Hematopoietic multipotent progenitor cell treated with erythropoietin and hydrocortisone succinate and interleukin-3 and kit ligand, for 17 days (in vitro differentiated cells): ENCODE results near the gene GLYAT.

Experiments used
- DNase-seq: peaks from one replicate; pipeline ENCODE4 v3.0.0-alpha.2; 2015; ENCODE audit warnings: low spot score

Gene GLYAT, protein sequence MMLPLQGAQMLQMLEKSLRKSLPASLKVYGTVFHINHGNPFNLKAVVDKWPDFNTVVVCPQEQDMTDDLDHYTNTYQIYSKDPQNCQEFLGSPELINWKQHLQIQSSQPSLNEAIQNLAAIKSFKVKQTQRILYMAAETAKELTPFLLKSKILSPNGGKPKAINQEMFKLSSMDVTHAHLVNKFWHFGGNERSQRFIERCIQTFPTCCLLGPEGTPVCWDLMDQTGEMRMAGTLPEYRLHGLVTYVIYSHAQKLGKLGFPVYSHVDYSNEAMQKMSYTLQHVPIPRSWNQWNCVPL

DNA sequence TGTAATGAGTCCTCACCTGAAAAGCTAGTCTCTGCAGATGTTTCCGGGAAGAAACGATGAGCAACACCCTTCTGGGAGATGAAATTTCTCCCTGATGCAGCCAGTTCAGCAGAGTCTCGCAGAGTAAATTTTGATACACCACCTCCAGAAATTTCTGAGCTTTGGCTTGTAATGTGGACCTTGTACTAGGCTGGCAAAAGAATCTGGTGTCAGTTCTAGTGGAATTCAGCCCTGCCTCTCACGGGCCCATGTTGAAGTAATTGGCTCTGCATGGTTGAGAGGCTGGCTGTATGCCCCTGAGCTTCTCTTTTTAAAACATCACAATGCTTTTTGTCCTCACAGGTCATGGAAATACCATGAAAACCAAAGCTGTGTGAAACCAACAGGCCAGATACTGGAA, at the start of gene GLYAT:
GLYAT (minus strand) TSS at position 125 of the 400 bp plus-strand sequence. CDS start 7,447 bp downstream, outside the sequence.
- DNase-seq: no peak

DNA sequence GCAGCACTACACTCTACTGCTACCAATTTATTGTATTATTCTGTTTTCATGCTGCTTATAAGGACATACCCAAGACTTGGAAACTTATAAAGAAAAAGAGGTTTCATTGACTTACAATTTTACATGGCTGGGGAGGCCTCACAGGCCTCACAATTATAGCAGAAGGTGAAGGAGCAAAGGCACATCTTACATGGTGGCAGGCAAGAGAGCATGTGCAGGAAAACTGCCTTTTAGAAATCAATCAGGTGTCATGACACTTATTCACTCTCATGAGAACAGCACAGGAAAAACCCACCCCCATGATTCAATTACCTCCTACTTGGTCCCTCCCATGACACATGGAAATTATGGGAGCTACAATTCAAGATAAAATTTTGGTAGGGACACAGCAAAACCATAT, 49.6 kb upstream of the GLYAT start:
- no peak for DNase-seq

DNA sequence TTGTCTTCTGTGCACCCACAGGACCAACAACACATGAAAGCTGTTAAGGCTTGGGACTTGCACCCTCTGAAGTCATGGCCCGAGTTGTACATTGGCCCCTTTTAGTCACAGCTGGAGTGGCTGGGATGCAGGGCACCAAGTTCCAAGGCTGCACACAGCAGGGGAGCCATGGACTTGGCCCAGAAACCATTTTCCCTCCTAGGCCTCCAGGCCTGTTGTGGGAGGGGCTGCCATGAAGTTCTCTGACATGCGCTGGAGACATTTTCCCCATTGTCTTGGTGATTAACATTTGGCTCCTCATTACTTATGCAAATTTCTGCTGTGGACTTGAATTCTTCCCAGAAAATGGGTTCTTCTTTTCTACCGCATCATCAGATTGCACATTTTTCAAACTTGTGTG, 48.8 kb upstream of the GLYAT start:
- no peak for DNase-seq

DNA sequence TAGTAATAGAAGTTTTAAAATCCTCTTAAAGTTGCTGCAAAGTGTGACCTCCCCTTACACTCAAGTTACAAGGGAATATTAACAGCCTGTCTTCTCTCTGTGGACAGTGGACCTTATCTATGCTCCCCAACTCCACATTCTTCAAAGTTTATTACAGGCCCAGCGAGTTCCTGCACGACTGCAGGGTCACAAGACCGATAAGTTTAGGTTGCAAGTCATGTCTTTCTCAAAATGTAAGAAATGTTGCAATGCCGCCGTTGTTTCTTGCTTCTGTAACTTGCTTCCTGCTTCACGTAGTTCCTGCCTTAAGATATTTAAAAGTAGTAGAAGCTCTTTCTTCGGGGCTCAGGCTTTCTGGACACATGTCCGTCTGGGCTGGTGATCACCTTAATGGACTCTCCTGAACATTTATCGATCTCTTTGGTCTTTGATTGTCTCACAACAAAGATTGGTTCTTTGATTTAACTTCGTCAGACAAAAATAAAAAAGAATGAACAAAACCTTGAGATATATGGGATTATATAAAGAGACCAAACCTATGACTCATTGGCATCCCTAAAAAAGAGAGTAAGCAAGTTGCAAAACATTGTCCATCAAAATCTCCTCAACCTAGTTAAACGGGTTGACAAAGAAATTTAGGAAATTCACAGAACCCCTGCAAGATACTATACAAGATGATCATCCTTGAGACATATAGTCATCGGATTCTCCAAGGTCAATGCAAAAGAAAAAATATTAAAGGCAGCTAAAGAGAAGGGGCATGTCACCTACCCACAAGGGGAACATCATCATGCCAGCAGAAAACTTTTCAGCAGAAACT, 45.4 kb upstream of the GLYAT start:
- DNase-seq: peak; percentile 34

DNA sequence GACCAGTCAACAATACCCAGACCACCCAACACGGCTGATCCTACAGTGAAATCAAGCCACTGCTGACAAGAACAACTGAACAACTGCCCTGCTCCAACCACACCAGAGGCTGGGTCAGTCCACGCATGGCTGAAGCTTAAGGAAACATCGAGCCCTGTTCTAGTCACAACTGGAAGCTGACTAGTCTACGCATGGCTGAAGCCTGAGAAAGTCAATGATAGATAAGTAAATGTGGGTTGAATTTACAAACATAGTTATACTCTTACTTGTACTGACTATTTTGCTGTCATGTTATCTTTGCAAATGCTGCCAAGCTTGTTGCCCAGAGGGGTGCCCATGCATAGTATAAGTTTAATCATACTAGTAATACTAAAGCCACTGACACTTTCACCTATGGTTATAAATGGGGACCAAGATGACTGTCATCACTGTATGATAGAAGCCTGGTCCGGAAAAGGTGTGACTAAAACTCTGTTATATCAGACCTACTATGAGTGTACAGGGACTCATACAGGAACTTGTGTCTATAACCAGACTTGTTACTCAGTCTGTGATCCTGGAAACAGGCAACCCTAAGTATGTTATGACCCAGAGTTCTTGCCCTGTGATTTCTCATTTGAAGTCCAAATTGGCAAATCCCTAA, 43.4 kb upstream of the GLYAT start:
- DNase-seq: no peak

DNA sequence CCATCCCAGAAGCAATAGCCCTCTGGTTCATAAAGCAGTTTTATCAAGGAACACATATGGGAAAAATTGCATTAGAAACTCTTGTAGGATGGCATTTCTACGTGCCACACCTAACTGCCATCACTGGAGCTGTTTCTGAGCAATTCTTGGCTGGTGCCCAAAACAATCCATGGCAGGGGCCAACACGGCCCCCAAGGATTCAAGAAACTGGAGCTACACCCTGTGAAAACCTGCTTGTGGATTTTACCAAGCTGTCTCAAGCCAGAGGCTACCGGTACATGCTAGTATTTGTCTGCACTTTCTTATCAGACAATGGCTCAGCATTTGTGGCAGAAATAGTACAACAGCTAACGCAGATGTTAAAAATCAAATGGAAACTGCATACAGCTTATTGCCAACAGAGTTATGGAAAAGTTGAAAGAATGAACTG, 42.4 kb upstream of the GLYAT start:
- DNase-seq: peak; percentile 18

DNA sequence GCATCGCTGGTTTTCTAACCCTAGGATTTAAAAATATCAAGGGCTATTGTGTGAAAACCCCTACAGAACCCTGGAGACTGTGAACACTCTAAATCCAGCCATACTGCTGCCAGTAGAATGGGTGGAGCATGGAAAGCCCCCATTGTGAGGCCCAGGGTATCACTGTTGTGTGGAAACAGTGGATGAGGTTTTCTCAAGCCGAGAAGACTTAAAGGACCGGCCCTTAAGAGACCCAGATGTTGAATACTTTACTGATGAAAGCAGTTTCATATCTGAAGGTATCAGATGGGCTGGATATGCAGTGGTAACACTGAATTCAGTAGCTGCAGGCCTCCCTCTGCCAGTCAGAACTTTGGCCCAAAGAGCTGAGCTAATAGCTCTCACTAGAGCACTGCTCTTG, 41.6 kb upstream of the GLYAT start:
- DNase-seq: no peak

DNA sequence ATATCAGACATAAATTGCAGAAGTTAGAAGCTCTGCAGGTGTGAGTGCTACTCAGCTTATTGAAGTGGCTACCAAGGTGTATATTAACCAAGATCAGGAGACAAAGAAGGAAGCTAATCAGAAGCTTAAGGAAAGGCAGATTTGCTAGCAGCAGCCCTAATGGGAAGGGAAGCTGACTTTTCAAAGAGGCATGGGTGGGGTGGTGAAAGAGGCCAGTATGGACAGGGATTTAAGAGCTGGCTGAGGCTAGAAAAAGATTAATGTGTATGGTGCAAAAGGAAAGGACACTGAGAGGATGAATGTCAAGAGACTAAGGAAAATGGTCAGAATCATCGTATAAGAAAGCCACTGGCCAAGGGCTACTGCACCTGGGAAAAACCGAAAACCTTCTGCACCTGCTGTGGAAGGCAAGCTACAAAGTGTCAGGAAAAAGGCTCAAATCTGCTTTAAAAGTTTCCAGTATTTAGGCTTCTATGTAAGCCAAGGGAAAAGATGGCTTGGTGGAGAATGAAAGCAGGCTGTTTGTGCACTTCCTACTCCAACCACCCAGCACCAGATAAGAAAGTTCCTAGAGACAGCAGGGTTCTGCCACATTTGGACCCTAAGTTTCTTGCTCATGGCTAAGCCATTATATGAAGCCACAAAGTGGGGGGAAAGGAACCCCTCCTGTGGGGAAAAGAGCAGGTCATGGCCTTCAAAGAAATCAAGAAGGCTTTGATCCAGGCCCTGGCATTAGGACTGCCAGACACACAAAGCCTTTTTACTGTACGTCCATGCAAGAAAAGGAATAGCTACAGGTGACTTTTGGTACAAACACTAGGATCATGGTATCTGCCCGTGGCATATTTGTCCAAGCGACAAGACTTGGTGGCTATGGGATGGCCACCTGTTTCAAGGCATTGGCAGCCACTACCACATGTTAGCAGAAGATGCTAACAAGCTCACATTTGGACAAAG, 40.9 kb upstream of the GLYAT start:
- no peak for DNase-seq

DNA sequence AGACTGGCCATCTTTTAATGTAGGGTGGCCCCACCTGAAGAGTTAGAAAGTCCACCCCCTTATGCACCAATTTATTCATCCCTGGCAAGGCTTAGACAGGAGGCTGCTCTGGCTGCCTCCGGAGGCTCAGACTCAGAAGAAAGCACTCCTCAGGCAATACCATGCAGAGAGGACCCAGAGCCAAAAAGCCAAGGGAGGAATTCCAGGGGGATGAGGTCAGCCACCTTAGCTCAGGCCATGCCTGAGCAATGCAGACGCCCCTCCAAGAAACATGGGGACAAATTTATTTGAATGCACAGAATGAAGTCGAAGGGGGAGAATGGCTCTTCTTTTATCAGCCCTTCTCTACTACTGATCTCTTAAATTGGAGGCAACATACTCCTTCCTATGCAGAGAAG, 39.7 kb upstream of the GLYAT start:
- DNase-seq: no peak

DNA sequence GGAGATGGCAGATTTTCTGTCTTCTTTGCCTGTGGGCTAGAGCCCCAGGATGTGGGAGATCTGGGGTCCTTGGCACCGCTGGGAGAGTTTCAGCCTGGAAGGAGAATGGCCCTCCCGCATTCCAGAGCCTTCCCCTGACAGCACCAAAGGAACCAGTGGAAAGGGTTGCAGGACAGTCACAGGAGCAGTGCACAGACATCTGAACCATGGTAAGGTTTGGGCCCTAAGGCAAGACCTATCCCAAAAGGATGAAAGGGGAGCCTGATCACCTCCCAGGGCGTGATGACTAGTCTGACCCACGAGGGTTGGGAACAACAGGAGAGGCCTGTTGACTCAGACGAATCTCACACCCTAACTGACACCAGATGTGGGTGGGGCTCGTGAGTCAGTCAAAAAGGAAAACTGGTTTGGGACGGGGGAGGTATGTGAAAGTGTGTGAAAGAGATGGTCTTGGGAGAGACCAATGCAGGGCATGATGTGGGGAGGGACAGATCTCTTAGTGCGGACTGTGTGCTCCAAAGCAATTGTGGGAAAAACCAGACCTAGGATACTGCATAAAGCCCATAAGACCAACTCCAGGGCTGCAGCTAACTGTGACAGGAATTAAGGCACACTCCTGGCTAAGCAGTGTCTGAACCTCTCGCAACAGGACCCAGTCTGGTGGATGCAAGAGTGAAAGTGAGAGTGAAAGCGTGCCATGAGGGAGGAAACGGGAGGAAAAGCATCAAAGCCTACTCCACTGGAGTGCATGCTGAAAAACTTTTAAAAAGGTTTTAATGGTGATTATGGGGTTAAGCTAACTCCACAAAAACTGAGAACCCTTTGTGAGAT, 39.1 kb upstream of the GLYAT start:
- DNase-seq: peak; percentile 61

DNA sequence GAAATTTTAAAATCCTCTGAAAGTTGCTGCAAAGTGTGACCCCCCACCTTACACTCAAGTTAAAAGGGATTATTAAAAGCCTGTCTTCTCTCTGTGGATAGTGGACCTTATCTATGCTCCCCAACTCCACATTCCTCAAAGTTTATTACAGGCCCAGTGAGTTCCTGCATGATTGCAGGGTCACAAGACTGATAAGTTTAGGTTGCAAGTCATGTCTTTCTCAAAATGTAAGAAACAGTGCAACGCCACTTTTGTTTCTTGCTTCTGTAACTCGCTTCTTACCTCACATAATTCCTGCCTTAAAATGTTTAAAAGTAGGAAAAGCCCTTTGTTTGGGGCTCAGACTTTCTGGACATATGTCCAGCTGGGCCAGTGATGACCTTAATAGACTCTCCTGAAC, 38.4 kb upstream of the GLYAT start:
- peak; percentile 37 for DNase-seq

DNA sequence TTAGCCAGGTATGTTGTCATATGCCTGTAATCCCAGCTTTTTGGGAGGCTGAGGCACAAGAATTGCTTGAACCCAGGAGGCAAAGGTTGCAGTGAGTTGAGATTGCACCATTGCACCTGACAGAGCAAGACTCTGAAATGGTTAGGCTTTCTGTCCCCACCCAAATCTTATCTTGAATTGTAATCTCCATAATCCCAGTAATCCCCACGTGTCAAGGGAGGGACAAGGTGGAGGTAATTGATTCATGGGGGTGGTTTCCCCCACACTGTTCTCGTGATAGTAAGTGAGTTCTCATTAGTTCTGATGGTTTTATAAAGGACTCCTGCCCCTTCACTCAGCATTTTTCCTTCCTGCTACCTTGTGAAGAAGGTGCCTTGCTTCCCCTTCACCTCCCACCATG, 37.6 kb upstream of the GLYAT start:
- DNase-seq: no peak

DNA sequence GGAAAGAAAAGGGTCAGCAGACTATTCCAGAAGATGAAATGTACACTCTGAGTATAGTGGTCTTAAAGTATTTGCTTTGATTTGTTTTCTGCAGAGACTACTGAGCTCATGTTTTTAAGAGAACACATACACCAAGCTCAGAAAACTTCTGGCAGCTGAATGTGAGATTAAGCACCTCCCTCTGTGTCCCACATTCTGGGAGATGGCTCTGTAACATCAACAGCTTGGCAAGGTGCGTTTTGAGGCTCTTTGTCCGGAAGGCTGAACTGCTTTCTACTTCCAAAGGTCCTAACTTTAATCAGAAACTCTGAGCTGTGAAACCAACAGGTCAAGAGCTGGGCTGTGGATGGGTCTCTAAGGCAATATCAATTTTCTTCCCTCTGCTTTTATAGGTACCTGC, 36.4 kb upstream of the GLYAT start:
- no peak for DNase-seq

DNA sequence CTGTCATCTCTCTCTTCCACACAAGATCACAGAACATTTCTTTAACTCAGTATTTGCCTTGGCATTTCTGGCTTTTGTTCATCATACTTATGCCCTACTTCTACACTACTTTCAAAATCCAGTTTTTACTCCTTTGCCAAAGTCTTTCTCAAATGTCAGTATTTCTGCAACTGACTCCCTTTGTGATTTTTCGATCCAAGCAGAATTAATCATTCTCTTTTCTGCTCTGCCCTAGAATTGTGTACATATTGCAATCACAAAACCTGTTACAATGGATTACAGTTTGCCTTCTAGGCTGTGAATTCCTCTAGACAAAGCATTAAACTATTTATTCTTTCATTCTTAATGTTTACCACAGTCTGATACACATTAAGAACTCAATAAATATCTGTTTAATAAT, 33.3 kb upstream of the GLYAT start:
- DNase-seq: no peak

DNA sequence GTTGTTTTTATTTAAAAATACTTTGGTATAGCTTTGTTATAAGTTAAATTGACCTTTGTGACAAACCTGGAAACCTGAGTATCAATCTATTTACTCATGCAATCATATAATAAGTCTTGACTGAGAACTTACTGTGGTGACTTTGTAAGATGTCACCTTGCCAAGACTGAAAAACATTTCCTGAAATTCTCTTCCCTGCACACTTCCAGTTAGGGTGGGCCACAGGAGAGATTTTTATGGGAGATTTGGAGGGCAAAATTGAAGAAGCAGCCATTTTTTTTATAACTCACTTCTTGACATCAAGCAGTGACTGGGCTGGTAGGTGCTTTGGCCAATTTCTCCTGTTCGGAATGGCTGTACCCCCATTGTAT, 31.4 kb upstream of the GLYAT start:
- no peak for DNase-seq

DNA sequence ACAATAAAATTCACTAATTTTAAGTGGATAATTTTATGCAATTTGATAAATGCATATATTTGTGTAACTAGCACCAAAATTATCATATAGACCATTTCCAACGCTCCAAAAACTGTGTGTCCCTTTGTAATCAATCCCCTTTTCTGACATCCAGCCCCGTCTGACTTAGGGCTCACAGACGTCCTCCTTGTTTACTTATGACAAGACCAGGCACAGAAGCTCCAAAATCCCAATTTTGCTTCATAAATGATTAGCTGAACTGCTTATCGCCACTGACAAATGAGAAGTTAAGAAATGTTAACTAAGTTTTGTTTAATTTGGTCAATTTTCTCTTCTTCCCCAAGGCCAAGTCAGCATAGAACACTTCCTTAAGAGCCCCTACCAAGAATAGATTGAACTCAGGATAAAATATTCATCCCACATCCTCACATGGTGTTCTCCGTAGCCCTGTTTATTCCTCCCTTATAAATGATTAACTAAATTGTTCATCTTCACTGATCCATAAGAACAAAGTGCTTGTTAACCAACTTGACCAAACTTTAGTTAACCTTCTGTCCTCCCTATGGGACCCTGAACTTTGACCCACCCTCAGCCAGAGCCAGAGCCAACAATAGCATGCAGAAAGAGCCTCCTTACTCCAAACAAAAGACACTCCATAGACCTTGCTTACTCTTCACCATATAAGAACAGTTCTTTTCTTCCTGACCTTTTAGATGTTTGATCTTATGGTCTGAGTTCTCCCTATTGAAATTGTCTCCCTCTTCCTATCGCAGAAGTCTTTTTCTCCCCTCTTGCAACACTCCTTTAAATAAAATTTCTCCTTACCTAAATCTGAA, 30.8 kb upstream of the GLYAT start:
- DNase-seq: no peak

DNA sequence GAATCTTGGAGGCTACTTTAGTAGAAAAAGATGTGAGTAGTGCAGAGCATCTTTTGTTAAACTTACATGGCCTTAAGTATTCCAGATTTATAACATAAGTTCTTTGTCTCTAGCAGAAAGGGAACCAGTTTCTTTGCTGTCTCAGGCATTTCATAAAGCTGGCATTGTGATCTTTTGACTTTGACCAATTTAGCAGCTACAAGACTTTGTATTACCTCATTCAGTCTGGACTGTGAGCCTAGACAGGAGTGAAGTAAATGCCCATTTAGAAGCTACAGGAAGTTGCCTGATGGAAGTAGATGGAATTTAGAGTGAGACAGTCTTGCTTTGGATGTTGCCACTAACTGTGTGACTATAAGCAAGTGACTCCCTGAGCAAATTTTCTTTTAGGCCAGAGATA, 25.7 kb upstream of the GLYAT start:
- DNase-seq: no peak

DNA sequence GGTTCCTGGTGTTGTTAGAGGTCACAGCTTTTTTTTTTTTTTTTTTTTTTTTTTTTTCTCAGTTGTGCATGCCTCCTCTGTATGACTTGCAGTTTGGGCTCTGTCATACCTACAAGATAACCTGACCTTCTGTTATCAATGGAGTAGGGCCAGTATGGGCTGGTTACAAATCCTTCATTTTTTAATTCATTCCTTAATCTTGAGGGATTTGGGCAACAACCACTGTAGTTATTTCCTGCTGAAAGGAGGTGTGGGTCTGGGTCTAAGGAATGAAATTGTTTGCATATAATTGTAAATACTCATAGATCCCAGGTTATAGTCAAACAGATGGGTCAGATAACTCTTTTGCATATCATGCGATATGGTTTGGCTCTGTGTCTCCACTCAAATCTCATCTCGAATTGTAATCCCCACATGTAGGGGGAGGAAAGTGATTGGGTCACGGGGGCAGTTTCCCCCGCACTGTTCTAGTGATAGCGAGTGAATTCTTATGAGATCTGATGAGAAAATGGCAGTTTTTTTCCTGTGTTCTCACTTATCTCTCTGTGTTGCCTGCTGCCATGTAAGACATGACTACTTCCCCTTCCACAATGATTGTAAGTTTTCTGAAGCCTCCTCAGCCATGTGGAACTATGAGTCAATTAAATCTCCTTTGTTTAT, 14.1 kb upstream of the GLYAT start:
- DNase-seq: no peak

DNA sequence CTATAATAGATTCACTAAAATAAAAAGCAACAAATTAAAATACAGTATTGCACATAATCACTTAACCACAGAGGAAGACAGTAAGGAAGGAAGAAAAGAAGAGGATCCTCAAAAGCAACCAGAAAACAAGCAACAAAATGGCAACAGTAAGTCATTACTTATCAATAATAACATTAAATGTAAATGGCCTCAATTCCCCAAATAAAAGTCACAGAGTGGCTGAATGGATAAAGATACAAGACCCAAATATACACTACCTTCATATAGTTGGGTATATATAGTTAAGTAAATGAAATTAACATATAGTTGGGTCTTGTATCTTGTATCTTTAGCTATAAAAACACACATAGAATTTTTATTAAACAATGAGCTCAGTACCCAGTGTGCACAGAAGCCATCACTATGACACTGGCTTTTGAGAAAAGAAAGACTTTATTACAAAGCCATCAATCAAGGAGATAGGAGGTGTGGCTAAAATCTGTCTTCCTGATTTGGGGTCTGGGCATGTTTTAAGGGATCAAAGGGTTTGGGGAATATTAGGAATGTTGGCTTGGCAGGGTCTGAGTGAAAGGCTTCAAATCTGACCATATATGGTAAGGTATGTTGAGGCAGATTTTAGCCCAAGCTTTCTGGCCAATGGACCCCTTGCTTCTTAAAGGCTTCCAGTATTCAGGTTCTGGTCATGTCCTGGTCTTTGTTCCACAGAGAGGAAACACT, 13.4 kb upstream of the GLYAT start:
- DNase-seq: no peak
